Hepatocyte (in vitro differentiated cells): Measurements from ENCODE around the gene NRG2.

Experiments used
- CTCF ChIP-seq: fragments of 200-600 bp; sonication (generic); IDR thresholded peaks from 2 replicates; pipeline ENCODE4 v1.5.1; 2016; ENCODE audit warnings: antibody characterized with exemption, mild to moderate bottlenecking; ENCODE audit not compliant: poor library complexity
- EZH2 ChIP-seq: fragments of 200-600 bp; sonication (generic); IDR thresholded peaks from 2 replicates; pipeline ENCODE4 v1.6.1; 2016; ENCODE audit warnings: antibody characterized with exemption, mild to moderate bottlenecking, borderline replicate concordance
- EZH2phosphoT487 ChIP-seq: fragments of 200-600 bp; sonication (generic); IDR thresholded peaks from one replicate; pipeline ENCODE4 v1.6.1; 2018; ENCODE audit warnings: antibody characterized with exemption, mild to moderate bottlenecking, low read depth, moderate library complexity; ENCODE audit not compliant: unreplicated experiment, severe bottlenecking

DNA sequence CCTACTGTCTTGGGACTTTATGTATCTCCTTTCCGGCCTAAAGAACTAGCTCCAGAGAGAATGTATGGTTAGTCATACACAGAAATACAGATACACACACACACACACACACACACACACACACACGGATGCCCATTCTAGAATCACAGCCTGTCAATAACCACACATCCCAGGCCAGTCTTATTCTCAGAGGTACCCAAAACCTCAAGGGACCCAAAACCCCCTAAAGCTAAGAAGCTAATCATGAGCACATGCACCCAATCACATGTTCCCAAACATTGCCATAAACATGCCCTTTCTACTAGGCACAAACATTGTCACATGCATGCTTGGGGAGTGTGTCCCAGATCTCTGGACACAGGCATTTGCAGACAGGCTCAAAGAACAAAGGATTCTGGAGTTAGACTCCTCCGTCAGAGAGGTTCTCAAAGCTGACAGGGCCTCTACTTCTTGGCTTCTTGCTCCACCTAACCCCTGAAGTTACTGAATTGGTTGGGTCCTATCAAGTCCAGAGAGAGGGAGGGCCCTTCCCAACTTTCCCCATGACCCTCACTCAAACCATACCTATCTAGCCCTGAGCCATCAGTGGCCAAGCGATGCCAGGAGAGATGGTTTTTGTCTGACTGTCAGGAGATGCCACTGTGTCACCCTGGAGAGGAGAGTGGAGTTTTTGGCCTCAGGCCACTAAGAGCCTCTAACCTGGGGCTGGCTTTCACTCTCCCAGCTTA lies 78.7 kb downstream of the NRG2 start:
- no peak for TF ChIP-seq CTCF
- no peak for TF ChIP-seq EZH2phosphoT487
- TF ChIP-seq EZH2, result no peak
